Esophagus muscularis mucosa (tissue), 4 donors: Measurements from ENCODE around the gene PRPF31.

Source experiments
- CTCF ChIP-seq, 3 experiments: fragments of 200-600 bp in 2 of 3; fragments of 450-650 bp in 1 of 3; sonication (generic) in 2 of 3; IDR thresholded peaks; one replicate each; pipeline ENCODE4 v1.5.1; 2017 to 2019; ENCODE audit warnings: antibody characterized with exemption in 3 of 3, mild to moderate bottlenecking in 2 of 3, moderate library complexity in 1 of 3
- EP300 ChIP-seq: sonication (generic); formaldehyde crosslinking; IDR thresholded peaks from one replicate; pipeline ENCODE4 v1.6.1; 2017; ENCODE audit warnings: antibody characterized with exemption
- POLR2A ChIP-seq: fragments of 450-650 bp; IDR thresholded peaks from one replicate; pipeline ENCODE4 v1.6.1; 2017; ENCODE audit warnings: antibody characterized with exemption, moderate library complexity, mild to moderate bottlenecking, low read depth
- POLR2AphosphoS5 ChIP-seq, 2 donors: sonication (generic); formaldehyde crosslinking; IDR thresholded peaks; one replicate each; pipeline ENCODE4 v1.6.1; 2017; ENCODE audit warnings: antibody characterized with exemption in 2 of 2

- TF ChIP-seq CTCF (IDR thresholded peaks at IDR 0.05) (no peak), POLR2AphosphoS5 (IDR thresholded peaks at IDR 0.05) (no peak), EP300 (no peak), POLR2A (no peak)
Measured at GRCh38 chr19:54169149-54169740, 53.7 kb downstream of the PRPF31 start.
